H1 (cell line): ENCODE results near the gene ACOT11. TPM values are rescaled to one million over a fixed set of nuclear protein-coding genes. Genes with fewer than 3 reads are reported as not detected.

Source experiments
- CTCF ChIA-PET: fragments of 300-600 bp; sonication (Branson Sonifier 250); formaldehyde crosslinking; loops from one replicate; lab custom pipeline; 2021; ENCODE audit not compliant: partially characterized antibody; lab: Charles Lee
- POLR2A ChIA-PET: fragments of 300-600 bp; sonication (Branson Sonifier 250); formaldehyde crosslinking; loops from one replicate; lab custom pipeline; 2021; ENCODE audit warnings: inconsistent platforms; ENCODE audit not compliant: partially characterized antibody; lab: Charles Lee
- DNase-seq, 2 experiments: peaks; one replicate each; pipeline versions ENCODE4 v3.0.0 to v3.0.0-alpha.2; 2010 to 2022; ENCODE audit warnings: low spot score in 2 of 2, low read depth in 1 of 2, mixed read lengths in 1 of 2
- FAIRE-seq: peaks from 2 replicates; lab custom pipeline; 2011; peaks lifted over from hg19 to GRCh38; lab: Jason Lieb, UNC
- H2AFZ ChIP-seq: 2 replicates; pipeline ENCODE4 v1.8.1; 2012; ENCODE audit warnings: low read length, inconsistent platforms
- H2AK5ac ChIP-seq: 2 replicates; pipeline ENCODE4 v1.6.1; 2013; ENCODE audit warnings: low read depth, low read length
- H2BK120ac ChIP-seq: replicated peaks from 2 replicates; pipeline ENCODE3; 2013; ENCODE audit warnings: low read depth, low read length, inconsistent platforms
- H2BK12ac ChIP-seq: 2 replicates; pipeline ENCODE4 v1.6.1; 2013; ENCODE audit warnings: low read depth, low read length
- H2BK15ac ChIP-seq: 2 replicates; pipeline ENCODE4 v1.6.1; 2013; ENCODE audit warnings: low read length
- H2BK20ac ChIP-seq: 2 replicates; pipeline ENCODE4 v1.6.1; 2013; ENCODE audit warnings: low read length
- H2BK5ac ChIP-seq: 2 replicates; pipeline ENCODE4 v1.6.1; 2013; ENCODE audit warnings: low read depth, low read length
- H3K14ac ChIP-seq: 2 replicates; pipeline ENCODE4 v1.6.1; 2013; ENCODE audit warnings: inconsistent platforms; ENCODE audit not compliant: insufficient read length
- H3K18ac ChIP-seq: 2 replicates; pipeline ENCODE4 v1.6.1; 2013; ENCODE audit warnings: low read length; ENCODE audit errors: extremely low read depth
- H3K23ac ChIP-seq: 2 replicates; pipeline ENCODE4 v1.6.1; 2013; ENCODE audit warnings: inconsistent platforms; ENCODE audit not compliant: insufficient read length
- H3K23me2 ChIP-seq: 2 replicates; pipeline ENCODE4 v1.6.1; 2013; ENCODE audit warnings: low read depth, low read length
- H3K27ac ChIP-seq: 2 replicates; pipeline ENCODE4 v1.6.1; 2011; ENCODE audit warnings: low read depth, low read length, inconsistent platforms
- H3K27me3 ChIP-seq, 4 experiments: replicated peaks in 1 of 4; 1 replicate in 1 of 4; 2 replicates in 3 of 4; pipeline versions ENCODE4 v1.6.1 to v1.8.1; 2011 to 2013; ENCODE audit warnings: low read length in 3 of 4, mild to moderate bottlenecking in 3 of 4, inconsistent platforms in 2 of 4, mixed read lengths in 2 of 4, moderate library complexity in 1 of 4; ENCODE audit not compliant: control insufficient read depth in 3 of 4, insufficient read depth in 3 of 4; ENCODE audit errors: extremely low read depth in 1 of 4
- H3K36me3 ChIP-seq, 4 experiments: 2 replicates each; pipeline versions ENCODE4 v1.6.1 to v1.8.1; 2011 to 2013; ENCODE audit warnings: mild to moderate bottlenecking in 4 of 4, low read length in 3 of 4, moderate library complexity in 2 of 4, control low read depth in 1 of 4, inconsistent platforms in 1 of 4; ENCODE audit not compliant: insufficient read depth in 4 of 4, control insufficient read depth in 2 of 4
- H3K4ac ChIP-seq: replicated peaks from 2 replicates; pipeline ENCODE3; 2013; ENCODE audit warnings: low read length, low read depth, mixed read lengths, inconsistent platforms; ENCODE audit not compliant: insufficient read length
- H3K4me1 ChIP-seq, 4 experiments: replicated peaks in 1 of 4; 1 replicate in 1 of 4; 2 replicates in 3 of 4; pipeline versions ENCODE4 v1.6.1 to v1.8.1; 2011 to 2013; ENCODE audit warnings: low read length in 3 of 4, inconsistent platforms in 2 of 4, mixed read lengths in 1 of 4; ENCODE audit not compliant: insufficient read depth in 4 of 4, control insufficient read depth in 3 of 4
- H3K4me2 ChIP-seq, 2 experiments: 2 replicates each; pipeline versions ENCODE4 v1.6.1 to v1.8.1; 2011 to 2013; ENCODE audit warnings: low read depth in 2 of 2, low read length in 2 of 2, control low read depth in 1 of 2, inconsistent platforms in 1 of 2, mild to moderate bottlenecking in 1 of 2; ENCODE audit not compliant: insufficient read depth in 1 of 2
- H3K4me3 ChIP-seq, 4 experiments: fragments of 200-600, 300-600 bp in 1 of 4; sonication (generic), shearing (Covaris generic), sonication (Bioruptor Twin) in 1 of 4; 2 replicates each; pipeline versions ENCODE4 v1.5.1 to v1.8.1; 2011 to 2016; ENCODE audit warnings: low read length in 4 of 4, low read depth in 3 of 4, control low read depth in 2 of 4, inconsistent platforms in 2 of 4, mild to moderate bottlenecking in 2 of 4, mixed read lengths in 1 of 4, moderate library complexity in 1 of 4; ENCODE audit not compliant: insufficient read depth in 2 of 4; ENCODE audit errors: extremely low read depth in 1 of 4
- H3K56ac ChIP-seq: replicated peaks from 2 replicates; pipeline ENCODE3; 2013; ENCODE audit warnings: low read depth, mild to moderate bottlenecking, mixed read lengths, low read length, inconsistent platforms; ENCODE audit not compliant: insufficient read length
- H3K79me1 ChIP-seq: 2 replicates; pipeline ENCODE4 v1.6.1; 2013; ENCODE audit warnings: low read depth, low read length, control low read depth
- H3K79me2 ChIP-seq, 2 experiments: 2 replicates each; pipeline versions ENCODE4 v1.6.1 to v1.8.1; 2012 to 2013; ENCODE audit warnings: low read length in 2 of 2, mild to moderate bottlenecking in 2 of 2, inconsistent platforms in 1 of 2; ENCODE audit not compliant: insufficient read depth in 2 of 2, control insufficient read depth in 1 of 2
- H3K9ac ChIP-seq, 4 experiments: replicated peaks in 1 of 4; 1 replicate in 1 of 4; 2 replicates in 3 of 4; pipeline versions ENCODE4 v1.6.1 to v1.8.1; 2011 to 2013; ENCODE audit warnings: low read depth in 3 of 4, low read length in 3 of 4, control low read depth in 2 of 4, mild to moderate bottlenecking in 2 of 4, moderate library complexity in 2 of 4, inconsistent platforms in 1 of 4; ENCODE audit errors: extremely low read depth in 1 of 4
- H3K9me3 ChIP-seq, 2 experiments: 2 replicates each; pipeline versions ENCODE4 v1.6.1 to v1.8.1; 2012 to 2013; ENCODE audit warnings: mild to moderate bottlenecking in 2 of 2, moderate library complexity in 2 of 2, control low read depth in 1 of 2, inconsistent platforms in 1 of 2, low read depth in 1 of 2, low read length in 1 of 2, mixed read lengths in 1 of 2; ENCODE audit not compliant: insufficient read depth in 2 of 2
- H4K20me1 ChIP-seq, 2 experiments: replicated peaks in 1 of 2; 2 replicates each; pipeline versions ENCODE3 to v1.8.1; 2011 to 2013; ENCODE audit warnings: inconsistent platforms in 2 of 2, low read length in 2 of 2, mild to moderate bottlenecking in 1 of 2; ENCODE audit not compliant: insufficient read depth in 2 of 2, control insufficient read depth in 1 of 2
- H4K5ac ChIP-seq: 2 replicates; pipeline ENCODE4 v1.6.1; 2013; ENCODE audit warnings: low read length, low read depth, mixed read lengths, inconsistent platforms; ENCODE audit not compliant: insufficient read length
- H4K8ac ChIP-seq: 2 replicates; pipeline ENCODE4 v1.8.0; 2013; ENCODE audit warnings: mild to moderate bottlenecking, moderate library complexity, low read length, inconsistent platforms; ENCODE audit not compliant: insufficient read depth; ENCODE audit errors: extremely low read depth
- H4K91ac ChIP-seq: replicated peaks from 2 replicates; pipeline ENCODE3; 2013; ENCODE audit warnings: low read length, mixed read lengths, inconsistent platforms; ENCODE audit not compliant: insufficient read length
- CBX8 ChIP-seq: fragments of 300-800, 300-1000 bp; sonication (generic); IDR thresholded peaks from 2 replicates; pipeline ENCODE4 v1.7.1; 2016; ENCODE audit warnings: low read depth, low read length, borderline replicate concordance
- CTBP2 ChIP-seq: IDR thresholded peaks from 2 replicates; pipeline ENCODE4 v1.7.0; 2011; ENCODE audit warnings: borderline replicate concordance, mild to moderate bottlenecking, moderate library complexity, mixed read lengths, low read length; ENCODE audit not compliant: insufficient read depth, insufficient read length
- CTCF ChIP-seq, 3 experiments: IDR thresholded peaks; 1 replicate in 2 of 3; 2 replicates in 1 of 3; pipeline versions ENCODE4 v1.5.1 to v1.6.1; 2011; ENCODE audit warnings: low read length in 3 of 3, mild to moderate bottlenecking in 3 of 3, inconsistent platforms in 2 of 3, low read depth in 1 of 3, moderate library complexity in 1 of 3; ENCODE audit not compliant: insufficient read depth in 1 of 3; ENCODE audit errors: control extremely low read depth in 1 of 3
- KDM1A ChIP-seq: fragments of 200-600, 300-600 bp; sonication (generic); IDR thresholded peaks from 2 replicates; pipeline ENCODE4 v1.7.1; 2016; ENCODE audit warnings: mild to moderate bottlenecking, low read length, borderline replicate concordance
- MAX ChIP-seq: IDR thresholded peaks from 2 replicates; pipeline ENCODE4 v1.6.1; 2012; ENCODE audit warnings: inconsistent platforms
- RXRA ChIP-seq: IDR thresholded peaks from 2 replicates; pipeline ENCODE4 v1.6.1; 2011; ENCODE audit warnings: low read depth, mild to moderate bottlenecking, low read length, moderate library complexity; ENCODE audit not compliant: insufficient read depth
- SP4 ChIP-seq: IDR thresholded peaks from 2 replicates; pipeline ENCODE4 v1.6.1; 2012; ENCODE audit warnings: low read length, inconsistent platforms
- SUZ12 ChIP-seq: fragments of 200-600 bp; sonication (generic); IDR thresholded peaks from 2 replicates; pipeline ENCODE4 v1.6.1; 2012; ENCODE audit warnings: mild to moderate bottlenecking, inconsistent platforms, low read length, moderate library complexity, mixed read lengths
- TAF1 ChIP-seq: IDR thresholded peaks from 2 replicates; pipeline ENCODE4 v1.6.1; 2011; ENCODE audit warnings: mild to moderate bottlenecking, low read depth, low read length
- WGBS, 2 experiments: shearing (Covaris generic) in 1 of 2; methylation state at CpG; one replicate each; pipeline versions ENCODE4 v1.1.6 to v1.1.7; 2013 to 2015; ENCODE audit warnings: low lambda C conversion rate in 2 of 2, mixed read lengths in 2 of 2, inconsistent platforms in 1 of 2, low coverage in 1 of 2, missing lambda C conversion rate in 1 of 2; ENCODE audit not compliant: insufficient replicate concordance in 2 of 2, insufficient coverage in 1 of 2, insufficient read length in 1 of 2; ENCODE audit errors: extremely low coverage in 1 of 2, missing lambda C conversion rate in 1 of 2; 5-methylcytosine and 5-hydroxymethylcytosine counted together
- polyA plus RNA-seq, 7 experiments: library from polyadenylated mRNA; depleted of rRNA in 3 of 7; stranded (reverse) in 5 of 7; unstranded in 2 of 7; fragments of >200 nt in 5 of 7; fragments of 200-250 nt in 2 of 7; gene quantifications; 1 replicate in 5 of 7; 2 replicates in 1 of 7; 4 replicates in 1 of 7; pipeline versions ENCODE4 v1.2.1 to v1.2.3, GENCODE V29; 2011 to 2013; ENCODE audit warnings: missing spikeins in 2 of 7, mixed read lengths in 2 of 7
- total RNA-seq: library from RNA; stranded (reverse); fragmentation: NEBNext Ultra II Directional; extraction: Animal tissue kit (Norgen Biotek cat#: 25700); gene quantifications from 2 replicates; pipeline ENCODE4 v1.2.1, GENCODE V29; 2021

ACOT11 gene
- total and polyA plus RNA-seq, 2 of the 8 experiments (the other 6 are each of a cell fraction or from before 2014, with no cell fraction given): 3.8 to 4.5 TPM

DNA sequence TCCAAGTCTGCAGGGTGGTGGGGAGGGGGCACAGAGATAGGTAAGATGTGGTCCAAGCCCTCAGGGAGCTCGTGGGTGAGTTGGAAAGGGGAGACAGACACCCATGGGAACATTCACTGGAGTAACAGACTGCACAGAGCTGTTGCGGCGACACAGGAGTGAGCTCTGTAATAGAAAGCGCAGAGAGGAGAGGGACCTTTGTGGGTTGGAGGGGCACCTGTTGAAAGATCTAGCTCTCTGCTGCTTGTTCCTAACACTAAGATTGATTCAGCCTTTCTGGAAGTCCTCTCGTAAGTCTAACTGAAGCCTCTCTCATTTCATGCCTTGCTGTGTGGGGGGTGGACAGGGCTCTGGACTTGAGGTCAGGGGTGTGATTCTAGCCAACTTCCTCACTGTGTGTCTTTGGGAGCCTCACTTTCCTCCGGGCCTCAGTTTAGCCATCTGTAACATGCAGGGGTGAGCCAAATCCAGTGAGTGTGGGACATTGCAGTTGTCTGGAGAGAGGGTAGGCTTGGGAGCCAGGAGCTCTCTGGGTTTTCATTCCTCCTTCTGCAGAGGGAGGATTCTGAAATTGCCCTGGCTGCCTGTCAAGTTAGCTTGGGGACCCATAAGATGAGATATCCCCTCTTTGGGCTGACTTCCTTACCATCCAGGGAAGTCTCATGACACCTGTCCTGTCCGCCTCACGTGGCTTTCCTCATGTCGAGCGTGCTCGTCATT is 2.0 kb upstream of the ACOT11 start:
- Histone ChIP-seq H4K20me1 (no peaks in the 10 kb centered on the region), H2AFZ (no peak overlapping the region), H4K91ac (no peak overlapping the region), H3K27ac (no peak overlapping the region), H2AK5ac (no peak overlapping the region; the same call in 1 of the 2 replicates), H2BK5ac (no peak overlapping the region), H2BK20ac (no peak overlapping the region), H3K23me2 (peaks cover 12% of the 10 kb centered on the region; the same call in 1 of the 2 replicates), H3K4ac (no peak overlapping the region), H3K9me3 (no peaks in the 10 kb centered on the region), H3K27me3 (no peaks in the 10 kb centered on the region), H3K9ac (no peak overlapping the region), H2BK15ac (no peak overlapping the region), H3K56ac (no peak overlapping the region), H3K36me3 (no peaks in the 10 kb centered on the region), H3K79me2 (no peaks in the 10 kb centered on the region), H3K23ac (no peak overlapping the region), H3K4me2 (no peak overlapping the region), H2BK120ac (no peak overlapping the region), H3K14ac (no peak overlapping the region), H3K4me3 (no peak overlapping the region), H3K18ac (no peak overlapping the region), H3K79me1 (peaks cover 2% of the 10 kb centered on the region; the same call in 1 of the 2 replicates), H4K5ac (no peak overlapping the region), H4K8ac (no peak overlapping the region), H2BK12ac (0 out of 2 replicates have a peak overlapping the region, but pooled peaks have one; percentile 60), H3K4me1 (peaks cover 4 to 19% (median 11%) of the 10 kb centered on the region in 4 experiments)
- DNase-seq (no peak), FAIRE-seq (no peak)
- 87% methylated on average over 11 of the region's 11 CpGs; no CpG with 5 or more reads in 1 of the 2 experiments for WGBS, 2 experiments
- ChIA-PET CTCF (interaction anchor here (0.8 to 4.7 kb wide), 10 partner anchors 12 to 185 kb away, joined by 3 to 19 read pairs (median 6); no protein-coding TSS in a partner anchor), POLR2A (interaction anchor here (0.6 kb wide), 1 partner anchor 12 kb away, joined by 3 read pairs; no protein-coding TSS in a partner anchor)
- TF ChIP-seq TAF1 (no peak), SP4 (no peak), CTBP2 (no peak), SUZ12 (no peak), KDM1A (no peak), RXRA (no peak), CTCF (IDR thresholded peaks at IDR 0.05; ENCODE audit: control extremely low read depth in 1 of 3, insufficient read depth in 1 of 3, low read depth in 1 of 3, low read length in 3 of 3) (no peak), MAX (no peak), CBX8 (no peak)
